PC-3 (cell line): ENCODE results near the gene SEMA3C.

ENCODE experiments used
- EZH2 ChIP-seq: fragments of 300-600 bp; sonication (generic); IDR thresholded peaks from one replicate; pipeline ENCODE4 v1.6.1; 2017; ENCODE audit warnings: antibody characterized with exemption, mild to moderate bottlenecking, low read length; ENCODE audit not compliant: unreplicated experiment
- TF ChIP-seq, protein P1 (sequence below): fragments of 300-600 bp; sonication (generic); conservative IDR thresholded peaks from 2 replicates; pipeline ENCODE4 v1.5.1; 2017; ENCODE audit warnings: antibody characterized with exemption, low read depth, mild to moderate bottlenecking, low read length

DNA sequence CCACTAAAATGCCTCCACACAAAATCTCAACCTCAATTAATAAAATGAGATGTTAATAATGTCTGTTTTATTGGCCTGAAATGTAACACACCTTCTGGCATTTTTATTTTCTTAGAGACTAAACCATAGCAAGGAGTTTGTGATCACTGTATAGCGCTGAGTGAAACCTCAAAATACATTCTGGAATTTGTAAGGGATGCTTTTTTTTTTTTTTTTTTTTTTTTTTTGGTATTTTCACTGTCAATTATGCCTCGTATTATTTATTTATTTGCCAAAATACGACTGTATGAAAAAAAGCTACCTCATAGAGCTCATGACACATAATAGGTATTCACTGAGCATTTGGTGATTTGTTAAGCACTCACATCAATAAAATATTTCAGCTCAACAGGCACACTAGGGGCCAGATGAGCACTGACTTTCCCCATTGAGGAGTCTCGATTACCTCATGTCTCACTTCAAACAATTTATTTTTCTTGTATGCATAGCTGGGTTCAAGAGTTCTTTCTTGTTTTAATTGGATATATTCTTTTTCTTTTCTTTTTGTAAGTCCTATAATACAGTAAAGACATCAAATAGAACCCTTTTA lies 36.5 kb downstream of the SEMA3C start:
- TF ChIP-seq, protein P1, sequence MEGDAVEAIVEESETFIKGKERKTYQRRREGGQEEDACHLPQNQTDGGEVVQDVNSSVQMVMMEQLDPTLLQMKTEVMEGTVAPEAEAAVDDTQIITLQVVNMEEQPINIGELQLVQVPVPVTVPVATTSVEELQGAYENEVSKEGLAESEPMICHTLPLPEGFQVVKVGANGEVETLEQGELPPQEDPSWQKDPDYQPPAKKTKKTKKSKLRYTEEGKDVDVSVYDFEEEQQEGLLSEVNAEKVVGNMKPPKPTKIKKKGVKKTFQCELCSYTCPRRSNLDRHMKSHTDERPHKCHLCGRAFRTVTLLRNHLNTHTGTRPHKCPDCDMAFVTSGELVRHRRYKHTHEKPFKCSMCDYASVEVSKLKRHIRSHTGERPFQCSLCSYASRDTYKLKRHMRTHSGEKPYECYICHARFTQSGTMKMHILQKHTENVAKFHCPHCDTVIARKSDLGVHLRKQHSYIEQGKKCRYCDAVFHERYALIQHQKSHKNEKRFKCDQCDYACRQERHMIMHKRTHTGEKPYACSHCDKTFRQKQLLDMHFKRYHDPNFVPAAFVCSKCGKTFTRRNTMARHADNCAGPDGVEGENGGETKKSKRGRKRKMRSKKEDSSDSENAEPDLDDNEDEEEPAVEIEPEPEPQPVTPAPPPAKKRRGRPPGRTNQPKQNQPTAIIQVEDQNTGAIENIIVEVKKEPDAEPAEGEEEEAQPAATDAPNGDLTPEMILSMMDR, result no peak
- no peak for TF ChIP-seq EZH2
